Measurements from ENCODE around the gene C1QTNF2.

The C1QTNF2 gene

DNA sequence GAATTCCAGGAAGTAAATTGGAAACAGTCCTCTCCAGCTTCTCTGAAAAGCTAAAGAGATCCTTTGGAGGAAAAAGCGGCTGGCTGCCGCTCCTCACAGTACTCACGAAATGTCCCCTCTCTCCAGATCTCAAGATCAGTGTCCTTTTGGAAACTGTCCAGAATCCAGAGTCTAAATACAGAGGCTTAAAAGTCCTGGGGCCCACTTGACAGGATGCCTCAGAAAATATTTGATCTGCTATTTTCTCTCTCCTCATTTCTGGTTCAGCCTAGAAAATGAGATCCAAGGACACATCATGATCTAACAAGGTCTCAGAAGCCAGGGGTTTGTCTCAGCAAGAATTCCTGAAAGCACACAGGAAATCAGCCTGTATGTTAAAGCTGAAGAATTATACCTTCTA lies 7.2 kb downstream of the C1QTNF2 start:
- DNase-seq (ENCODE audit: low read depth), result no peak
- TF ChIP-seq, protein P1, sequence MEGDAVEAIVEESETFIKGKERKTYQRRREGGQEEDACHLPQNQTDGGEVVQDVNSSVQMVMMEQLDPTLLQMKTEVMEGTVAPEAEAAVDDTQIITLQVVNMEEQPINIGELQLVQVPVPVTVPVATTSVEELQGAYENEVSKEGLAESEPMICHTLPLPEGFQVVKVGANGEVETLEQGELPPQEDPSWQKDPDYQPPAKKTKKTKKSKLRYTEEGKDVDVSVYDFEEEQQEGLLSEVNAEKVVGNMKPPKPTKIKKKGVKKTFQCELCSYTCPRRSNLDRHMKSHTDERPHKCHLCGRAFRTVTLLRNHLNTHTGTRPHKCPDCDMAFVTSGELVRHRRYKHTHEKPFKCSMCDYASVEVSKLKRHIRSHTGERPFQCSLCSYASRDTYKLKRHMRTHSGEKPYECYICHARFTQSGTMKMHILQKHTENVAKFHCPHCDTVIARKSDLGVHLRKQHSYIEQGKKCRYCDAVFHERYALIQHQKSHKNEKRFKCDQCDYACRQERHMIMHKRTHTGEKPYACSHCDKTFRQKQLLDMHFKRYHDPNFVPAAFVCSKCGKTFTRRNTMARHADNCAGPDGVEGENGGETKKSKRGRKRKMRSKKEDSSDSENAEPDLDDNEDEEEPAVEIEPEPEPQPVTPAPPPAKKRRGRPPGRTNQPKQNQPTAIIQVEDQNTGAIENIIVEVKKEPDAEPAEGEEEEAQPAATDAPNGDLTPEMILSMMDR (conservative IDR thresholded peaks at IDR 0.05; ENCODE audit: low read depth, low read length), result no peak
- no peak overlapping the region for H3K4me3 ChIP-seq (ENCODE audit: low read length)

DNA sequence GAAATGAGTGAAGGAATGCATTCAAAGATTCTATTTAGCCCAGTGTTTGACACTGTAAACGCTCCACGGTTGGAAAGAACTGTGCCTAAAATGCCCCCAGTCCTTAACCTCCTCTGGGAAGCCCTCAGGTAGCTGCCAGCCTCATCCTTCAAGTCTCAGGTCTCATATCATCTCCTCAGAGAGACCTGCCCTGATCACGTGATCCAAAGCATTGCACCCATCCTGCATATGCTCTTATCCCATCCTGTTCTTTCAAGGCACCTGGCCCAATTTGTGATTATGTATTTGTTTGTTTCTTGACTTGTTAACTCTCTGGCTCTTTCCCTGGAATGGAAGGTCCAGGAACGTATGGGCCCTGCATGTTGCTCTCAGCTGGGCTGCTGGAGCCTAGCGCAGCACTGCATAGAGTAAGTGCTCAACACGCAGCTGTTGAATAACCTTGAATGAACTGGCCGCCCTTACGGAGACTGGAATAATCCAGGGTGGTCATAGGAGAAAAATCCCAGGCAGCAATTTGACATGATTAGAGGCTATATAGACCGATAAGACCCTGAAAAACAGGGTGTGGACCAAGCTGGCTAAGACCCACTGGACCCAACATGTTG lies 8.7 kb downstream of the C1QTNF2 start:
- H3K4me3 ChIP-seq (ENCODE audit: low read length), result no peak overlapping the region
- no peak for DNase-seq (ENCODE audit: low read depth)
- TF ChIP-seq, protein P1 (conservative IDR thresholded peaks at IDR 0.05; ENCODE audit: low read depth, low read length), result no peak

DNA sequence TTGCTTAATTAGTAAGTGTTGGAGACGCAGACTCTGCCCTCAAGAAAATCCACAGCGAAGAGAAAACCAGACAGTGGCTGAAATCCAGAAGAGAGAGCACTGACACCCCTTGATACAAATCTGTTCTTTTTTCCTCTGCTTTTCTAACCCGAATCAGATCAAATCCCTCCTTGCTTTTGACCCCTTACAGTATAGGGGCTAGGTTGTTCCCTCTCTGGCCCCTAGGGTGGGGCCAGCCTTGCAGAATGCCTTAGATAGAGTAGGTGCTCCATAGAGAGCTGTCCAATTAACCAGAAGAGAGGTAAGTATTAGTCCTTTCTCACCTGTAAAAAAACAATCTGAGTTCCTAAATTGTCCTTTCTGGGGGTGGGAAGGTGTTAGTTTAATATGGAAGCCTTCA lies 10.1 kb downstream of the C1QTNF2 start:
- TF ChIP-seq, protein P1 (conservative IDR thresholded peaks at IDR 0.05; ENCODE audit: low read depth, low read length), result no peak
- no peak overlapping the region for H3K4me3 ChIP-seq (ENCODE audit: low read length)
- no peak for DNase-seq (ENCODE audit: low read depth)

DNA sequence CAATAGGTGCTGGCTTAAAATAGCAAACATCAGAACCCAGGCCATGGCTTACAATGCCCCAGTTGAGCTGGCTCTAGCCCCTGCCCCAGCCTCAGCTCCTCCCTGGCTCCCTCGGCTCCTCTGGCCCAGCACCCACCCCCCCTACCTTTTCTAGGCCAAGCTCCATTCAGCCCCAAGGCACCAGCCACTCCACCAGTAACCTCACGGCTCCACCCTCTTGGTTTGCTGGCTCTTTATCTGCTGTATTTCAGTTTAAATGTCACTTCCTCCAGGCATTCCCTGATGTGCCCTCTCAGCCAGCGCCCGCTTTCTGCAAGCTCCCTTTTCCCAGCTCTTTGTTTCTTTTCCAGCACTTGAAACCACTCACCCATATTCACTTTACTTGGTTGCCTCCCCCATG lies 10.6 kb downstream of the C1QTNF2 start:
- no peak overlapping the region for H3K4me3 ChIP-seq (ENCODE audit: low read length)
- TF ChIP-seq, protein P1 (conservative IDR thresholded peaks at IDR 0.05; ENCODE audit: low read depth, low read length), result no peak
- DNase-seq (ENCODE audit: low read depth), result no peak

DNA sequence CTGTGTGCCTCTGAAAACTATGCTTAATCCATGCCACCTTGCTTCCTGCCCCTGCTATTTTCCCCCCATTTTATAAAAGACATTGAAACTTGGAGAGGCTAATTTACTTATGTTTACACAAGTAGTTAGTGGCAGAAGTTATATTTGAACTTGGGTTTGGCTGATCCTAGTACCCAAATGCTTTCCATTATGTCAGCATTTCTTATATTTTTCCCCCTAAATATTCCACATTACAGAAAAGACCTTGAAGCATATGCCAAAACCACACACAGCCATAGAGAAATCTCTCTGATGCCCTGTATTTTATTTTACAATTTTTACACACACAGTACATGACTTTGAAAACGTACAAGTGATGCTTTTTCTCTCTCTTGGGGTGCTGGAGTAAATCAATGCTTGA lies 11.2 kb downstream of the C1QTNF2 start:
- no peak overlapping the region for H3K4me3 ChIP-seq (ENCODE audit: low read length)
- TF ChIP-seq, protein P1 (conservative IDR thresholded peaks at IDR 0.05; ENCODE audit: low read depth, low read length), result no peak
- DNase-seq (ENCODE audit: low read depth), result no peak

DNA sequence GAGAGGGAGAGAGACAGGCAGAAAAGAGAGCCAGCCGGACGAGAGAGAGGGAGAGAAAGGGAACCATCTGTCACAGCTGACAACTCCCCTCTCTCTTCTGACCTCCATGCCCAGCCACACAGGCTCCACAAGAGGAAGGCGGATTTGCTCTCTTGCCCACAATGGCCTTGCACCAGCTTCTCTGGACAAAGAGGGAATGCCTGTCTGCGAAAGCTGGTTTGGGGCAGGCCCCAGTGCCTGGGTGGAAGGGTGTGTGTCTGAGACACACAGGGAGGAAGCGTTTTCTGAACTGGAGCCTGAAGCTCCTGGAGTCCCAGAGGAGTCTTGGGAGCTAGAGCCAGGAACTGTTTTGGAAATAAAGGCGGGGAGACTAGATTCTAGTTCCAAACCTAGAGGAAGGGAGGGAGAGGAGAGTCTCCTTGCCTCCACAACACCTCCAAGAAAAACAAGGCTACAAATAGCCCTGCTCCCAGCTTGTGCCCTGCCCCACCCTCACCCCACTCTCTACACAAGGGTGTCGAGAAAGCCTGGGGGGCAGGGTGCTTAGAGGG lies 12.5 kb downstream of the C1QTNF2 start:
- no peak overlapping the region for H3K4me3 ChIP-seq (ENCODE audit: low read length)
- TF ChIP-seq, protein P1 (conservative IDR thresholded peaks at IDR 0.05; ENCODE audit: low read depth, low read length), result no peak
- DNase-seq (ENCODE audit: low read depth), result no peak

DNA sequence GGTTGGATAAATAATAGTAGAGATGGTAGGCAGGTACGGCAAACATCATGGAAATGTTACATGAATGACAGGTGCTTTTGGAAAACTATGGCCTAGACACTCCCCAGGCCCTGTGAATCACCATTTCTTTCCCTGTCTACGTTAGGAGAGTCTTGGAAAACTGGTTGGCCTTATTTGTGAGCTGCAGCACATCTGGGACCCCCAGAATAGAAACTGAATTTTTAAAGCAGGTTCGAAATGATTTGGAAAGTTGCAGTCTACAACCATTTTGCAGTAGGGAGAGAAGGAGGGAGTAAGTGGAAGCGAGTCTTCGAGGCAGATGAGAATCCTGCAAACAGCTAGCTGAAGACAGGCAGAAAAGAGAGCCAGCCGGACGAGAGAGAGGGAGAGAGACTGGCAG lies 13.0 kb downstream of the C1QTNF2 start:
- H3K4me3 ChIP-seq (ENCODE audit: low read length), result no peak overlapping the region
- DNase-seq (ENCODE audit: low read depth), result no peak
- TF ChIP-seq, protein P1 (conservative IDR thresholded peaks at IDR 0.05; ENCODE audit: low read depth, low read length), result no peak

Data from retinal pigment epithelial cell (primary cell).